Measurements from ENCODE around the gene JAGN1. TPM values are rescaled to one million over a fixed set of nuclear protein-coding genes. Genes with fewer than 3 reads are reported as not detected.

The JAGN1 gene
- 50.6 and 66.1 TPM in 2 replicates for total RNA-seq

DNA sequence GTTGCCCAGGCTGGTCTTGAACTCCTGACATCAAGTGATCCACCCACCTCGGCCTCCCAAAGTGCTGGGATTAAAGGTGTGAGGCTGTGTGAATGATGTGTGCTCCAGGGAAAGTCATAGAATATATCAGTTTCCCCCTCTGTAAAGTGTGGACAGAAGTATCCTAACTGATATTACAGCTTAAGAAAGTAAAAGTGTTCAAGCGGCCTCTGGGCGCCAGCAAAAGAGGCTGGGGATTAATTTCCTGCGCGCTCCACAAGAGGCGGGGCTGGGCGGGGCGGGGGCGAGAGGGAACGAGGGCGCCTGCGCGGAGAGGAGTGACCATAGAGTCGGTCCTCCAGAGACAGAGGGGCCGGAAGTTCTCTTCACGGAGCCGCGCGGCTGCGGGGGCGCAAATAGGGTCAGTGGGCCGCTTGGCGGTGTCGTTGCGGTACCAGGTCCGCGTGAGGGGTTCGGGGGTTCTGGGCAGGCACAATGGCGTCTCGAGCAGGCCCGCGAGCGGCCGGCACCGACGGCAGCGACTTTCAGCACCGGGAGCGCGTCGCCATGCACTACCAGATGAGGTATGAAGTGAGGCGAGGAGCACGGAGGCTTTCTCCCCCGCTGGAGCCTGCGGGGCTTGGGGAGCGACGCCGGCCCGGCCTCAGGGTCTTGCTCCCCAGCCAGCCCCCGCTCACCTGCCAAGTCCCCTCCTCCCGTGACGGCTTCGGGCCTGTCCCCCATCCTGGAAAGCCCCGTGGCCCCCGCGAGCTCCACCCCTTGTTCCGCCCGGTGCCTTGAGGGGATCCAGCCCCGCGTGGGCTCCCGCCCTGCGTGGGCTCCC, at the start of gene JAGN1:
JAGN1 (plus strand) TSS at position 362 of the 823 bp plus-strand sequence; CDS start at position 475, 113 bp downstream.

DNA sequence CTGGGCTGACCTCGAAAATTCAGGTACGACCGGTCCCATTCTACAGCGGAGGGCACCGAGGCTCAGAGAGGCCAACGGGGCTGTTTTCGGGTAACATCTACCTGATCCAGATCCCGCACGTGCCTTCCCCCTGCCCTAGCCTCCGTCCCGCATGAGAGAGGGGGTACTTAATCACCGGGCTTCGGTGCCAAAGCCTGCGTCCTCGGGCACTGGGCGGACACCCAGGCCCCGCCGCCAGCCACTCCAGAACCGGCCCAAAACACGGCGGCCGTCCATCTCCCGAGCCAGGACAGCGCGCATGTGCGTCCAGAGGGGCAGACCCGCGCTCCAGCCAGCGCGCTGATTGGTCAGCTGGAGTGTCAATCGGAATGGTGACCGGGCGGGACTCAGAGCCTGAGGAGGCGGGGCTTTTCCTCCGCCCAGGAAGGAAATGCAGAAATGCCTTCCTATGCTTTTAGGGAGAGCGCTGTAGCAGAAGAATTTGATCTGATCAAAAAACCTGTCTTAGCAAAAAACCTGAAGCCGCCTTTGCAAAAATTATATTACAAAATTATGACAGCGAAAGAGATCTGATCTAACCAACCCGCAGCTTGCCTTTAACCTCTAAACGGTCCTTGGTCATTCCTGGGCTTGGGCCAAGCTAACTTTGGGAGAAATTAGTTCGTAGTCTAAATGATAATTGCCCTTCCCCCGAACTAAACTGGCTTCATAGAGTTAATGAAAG, 46.5 kb upstream of the JAGN1 start, which contains the start of gene RPUSD3:
RPUSD3 (minus strand) TSS at position 294 of the 724 bp plus-strand sequence; CDS start at position 276, 18 bp downstream.

DNA sequence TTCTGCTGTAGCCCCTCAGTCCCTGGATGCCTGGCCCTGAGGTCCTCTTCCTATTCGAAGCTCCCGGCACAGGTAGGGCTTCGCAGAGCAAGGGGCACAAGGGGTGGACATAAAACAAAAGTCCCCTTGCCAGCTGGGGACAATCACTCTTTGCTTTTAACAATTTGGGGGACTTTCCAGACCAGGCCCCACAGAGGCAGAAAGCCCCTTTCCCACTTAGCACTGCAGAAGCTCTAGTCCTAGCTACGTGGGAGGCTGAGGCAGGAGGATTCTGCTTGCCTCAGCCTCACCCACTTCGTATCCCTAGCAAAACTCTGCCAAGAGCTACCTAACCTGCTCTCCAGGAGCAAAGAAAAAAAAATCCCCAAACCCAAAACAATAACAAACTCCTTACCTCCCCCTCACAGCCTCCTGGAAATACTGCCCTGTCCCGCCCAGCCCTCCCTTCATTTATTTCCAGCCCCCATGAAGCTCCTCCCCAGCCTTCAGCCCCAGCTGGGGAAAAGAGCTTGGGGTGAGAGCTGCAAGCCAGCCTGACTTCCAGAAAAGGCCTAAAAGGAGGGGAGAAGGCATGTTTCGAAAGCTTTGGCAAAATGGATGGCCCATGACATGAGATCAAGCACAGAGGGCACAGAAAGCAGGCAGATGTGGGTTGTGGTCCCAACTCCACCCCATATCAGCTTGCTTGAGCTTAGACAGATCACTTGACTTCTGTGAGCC, 10.4 kb upstream of the JAGN1 start, which contains the start of gene CIDEC:
CIDEC (minus strand) TSS at position 424 of the 720 bp plus-strand sequence. CDS start 1,767 bp downstream, outside the sequence.

DNA sequence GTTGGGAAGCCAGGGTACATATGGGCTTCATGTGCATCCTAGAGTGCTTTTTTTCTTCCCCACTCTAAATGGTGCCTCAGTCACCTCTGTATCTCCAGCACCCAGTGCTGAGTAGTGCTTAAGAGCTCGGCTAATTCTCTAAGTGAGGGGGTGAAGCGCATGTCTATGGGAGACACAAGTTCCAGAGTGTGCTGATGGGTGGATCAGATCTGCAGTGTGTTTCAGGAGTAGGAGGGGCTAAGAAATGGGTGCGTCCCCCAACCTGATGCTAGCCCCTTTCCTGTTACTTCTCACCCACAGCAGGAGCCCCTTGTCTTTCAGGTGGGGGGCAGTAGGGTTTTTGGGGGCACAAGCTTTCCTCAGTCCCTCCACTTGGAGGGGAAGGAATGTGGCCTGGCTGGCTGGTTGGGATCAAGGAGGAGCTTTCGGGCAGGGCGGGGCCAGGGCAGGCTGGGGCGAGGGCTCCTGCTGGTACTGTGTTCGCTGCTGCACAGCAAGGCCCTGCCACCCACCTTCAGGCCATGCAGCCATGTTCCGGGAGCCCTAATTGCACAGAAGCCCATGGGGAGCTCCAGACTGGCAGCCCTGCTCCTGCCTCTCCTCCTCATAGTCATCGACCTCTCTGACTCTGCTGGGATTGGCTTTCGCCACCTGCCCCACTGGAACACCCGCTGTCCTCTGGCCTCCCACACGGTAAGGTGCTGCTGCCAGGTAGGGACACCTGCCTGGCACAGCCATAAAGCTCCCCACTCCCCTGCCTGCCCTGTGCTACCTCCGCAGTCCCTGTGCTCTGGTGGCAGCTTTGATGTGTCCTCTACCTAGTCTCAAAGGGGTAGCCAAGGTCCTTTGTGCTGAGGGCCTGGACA, 12.2 kb downstream of the JAGN1 start, which contains the start of gene IL17RE:
IL17RE (plus strand) TSS at position 477 of the 866 bp plus-strand sequence; CDS start at position 562, 85 bp downstream.

DNA sequence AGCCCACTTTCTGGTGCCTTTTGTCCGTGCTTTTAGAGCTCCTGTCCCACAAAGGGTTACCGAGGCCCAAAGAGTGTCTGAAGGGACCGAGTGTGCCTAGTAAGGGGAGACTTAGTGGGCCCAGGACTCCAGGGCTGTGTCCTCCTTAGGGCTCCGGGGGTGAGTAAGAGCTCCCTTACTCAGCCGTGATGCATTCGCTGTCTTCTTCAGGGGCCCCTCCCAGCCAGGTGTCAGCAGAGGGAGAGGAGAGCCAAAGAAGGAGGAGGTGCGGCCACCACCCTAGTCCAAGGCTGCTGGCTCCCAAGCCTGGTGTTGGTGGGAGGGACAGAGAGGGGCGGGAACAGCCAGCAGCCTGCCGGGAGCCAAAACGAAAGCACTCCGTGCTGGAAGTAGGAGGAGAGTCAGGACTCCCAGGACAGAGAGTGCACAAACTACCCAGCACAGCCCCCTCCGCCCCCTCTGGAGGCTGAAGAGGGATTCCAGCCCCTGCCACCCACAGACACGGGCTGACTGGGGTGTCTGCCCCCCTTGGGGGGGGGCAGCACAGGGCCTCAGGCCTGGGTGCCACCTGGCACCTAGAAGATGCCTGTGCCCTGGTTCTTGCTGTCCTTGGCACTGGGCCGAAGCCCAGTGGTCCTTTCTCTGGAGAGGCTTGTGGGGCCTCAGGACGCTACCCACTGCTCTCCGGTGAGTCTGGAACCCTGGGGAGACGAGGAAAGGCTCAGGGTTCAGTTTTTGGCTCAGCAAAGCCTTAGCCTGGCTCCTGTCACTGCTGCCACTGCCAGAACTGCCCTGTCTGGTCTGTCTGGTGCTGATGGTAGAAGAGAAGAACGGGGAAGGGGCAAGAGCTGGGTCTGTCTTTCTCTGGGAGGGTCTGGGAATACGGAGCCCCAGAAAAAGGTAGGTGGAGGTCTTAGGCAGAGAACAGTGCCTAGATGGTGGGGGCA, 26.6 kb downstream of the JAGN1 start, which contains the start of gene IL17RC:
IL17RC (plus strand) TSS at position 365 of the 947 bp plus-strand sequence; CDS start at position 583, 218 bp downstream.

DNA sequence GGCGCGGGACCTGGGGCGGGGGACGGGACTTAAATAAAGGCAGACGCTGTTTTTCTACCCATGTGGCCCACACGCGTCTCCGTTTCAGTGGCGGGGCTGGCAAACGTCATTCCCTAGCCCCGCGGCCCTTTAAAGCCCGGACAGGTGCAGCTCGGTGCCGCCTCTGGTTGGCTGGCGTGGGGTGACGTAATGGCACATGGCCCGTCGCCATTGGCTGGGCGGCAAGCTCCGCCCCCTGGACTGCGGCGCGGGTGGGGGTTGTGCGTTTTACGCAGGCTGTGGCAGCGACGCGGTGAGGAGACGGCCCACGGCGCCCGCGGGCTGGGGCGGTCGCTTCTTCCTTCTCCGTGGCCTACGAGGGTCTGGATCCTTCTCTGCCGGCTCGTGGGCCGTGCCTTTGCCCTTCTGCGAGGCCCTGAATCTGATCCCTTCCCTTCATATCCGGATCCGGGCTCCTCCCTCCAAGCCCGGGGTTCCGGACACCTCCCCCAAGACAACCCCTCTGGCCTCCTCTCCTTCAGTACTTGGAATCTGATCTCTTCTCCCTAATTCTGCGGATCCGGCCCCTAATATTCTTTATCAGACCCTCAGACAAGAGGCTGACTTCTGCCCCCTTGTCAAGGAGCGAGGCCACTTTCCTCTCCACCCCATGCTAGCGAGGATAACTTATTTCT, 43.3 kb downstream of the JAGN1 start, which contains the start of gene CRELD1:
CRELD1 (plus strand) TSS at position 274 of the 674 bp plus-strand sequence. CDS start 605 bp downstream, outside the sequence.

Other genes starting within 250 kb of the JAGN1 start
- 23.5 and 25.6 TPM in 2 replicates for gene MTMR14, start 241.1 kb upstream of the JAGN1 start, total RNA-seq
- not detected in 2 replicates for gene CPNE9, start 186.8 kb upstream of the JAGN1 start, total RNA-seq
- gene BRPF1, start 158.9 kb upstream of the JAGN1 start, total RNA-seq, result 8.2 and 11.0 TPM in 2 replicates
- gene OGG1, start 140.7 kb upstream of the JAGN1 start, total RNA-seq, result 32.2 and 37.9 TPM in 2 replicates
- 27.5 and 31.7 TPM in 2 replicates for gene CAMK1, start 120.7 kb upstream of the JAGN1 start, total RNA-seq
- gene TADA3, start 98.1 kb upstream of the JAGN1 start, total RNA-seq, result 69.6 and 72.4 TPM in 2 replicates
- gene ARPC4, start 97.5 kb upstream of the JAGN1 start, total RNA-seq, result 111 and 190 TPM in 2 replicates
- gene TTLL3, start 80.3 kb upstream of the JAGN1 start, total RNA-seq, result 19.8 and 20.2 TPM in 2 replicates
- gene RPUSD3, start 46.6 kb upstream of the JAGN1 start, total RNA-seq, result 29.1 and 46.4 TPM in 2 replicates
- 8.2 and 92.0 TPM in 2 replicates for gene CIDEC, start 10.4 kb upstream of the JAGN1 start, total RNA-seq
- 0.23 and 4.9 TPM in 2 replicates for gene IL17RE, start 12.2 kb downstream of the JAGN1 start, total RNA-seq
- 31.6 and 113 TPM in 2 replicates for gene IL17RC, start 26.5 kb downstream of the JAGN1 start, total RNA-seq
- gene CRELD1, start 43.2 kb downstream of the JAGN1 start, total RNA-seq, result 11.2 and 35.9 TPM in 2 replicates
- 2.7 and 4.3 TPM in 2 replicates for gene PRRT3, start 61.8 kb downstream of the JAGN1 start, total RNA-seq
- 39.6 and 60.6 TPM in 2 replicates for gene EMC3, start 96.2 kb downstream of the JAGN1 start, total RNA-seq
- gene FANCD2, start 135.8 kb downstream of the JAGN1 start, total RNA-seq, result 1.8 and 3.9 TPM in 2 replicates
- gene FANCD2OS, start 217.6 kb downstream of the JAGN1 start, total RNA-seq, result not detected in 2 replicates
- 133 and 149 TPM in 2 replicates for gene BRK1, start 225.1 kb downstream of the JAGN1 start, total RNA-seq

Data from pericardium fibroblast (primary cell).